Fibroblast of villous mesenchyme (primary cell): Measurements from ENCODE around the gene TRPV3. TPM values are rescaled to one million over a fixed set of nuclear protein-coding genes. Genes with fewer than 3 reads are reported as not detected.
"Not testable (repeated sequence)": the region's sequence is repeated elsewhere in the genome, so short reads cannot be mapped to it uniquely, and the experiment has no call there.

Source experiments
- DNase-seq: peaks from one replicate; pipeline ENCODE4 v3.0.0-alpha.2; 2010; ENCODE audit warnings: low read depth
- H3K4me3 ChIP-seq: 2 replicates; pipeline ENCODE4 v1.5.1; 2011; ENCODE audit warnings: low read depth, mild to moderate bottlenecking, low read length
- CTCF ChIP-seq: IDR thresholded peaks from 2 replicates; pipeline ENCODE4 v1.5.1; 2012; ENCODE audit warnings: low read depth, mild to moderate bottlenecking, low read length; ENCODE audit not compliant: insufficient read depth
- total RNA-seq: library from RNA; depleted of rRNA; stranded (reverse); fragments of >200 nt; gene quantifications from 2 replicates; pipeline ENCODE4 v1.2.3, GENCODE V29; 2012

The TRPV3 gene
- total RNA-seq, 1 donor = 0.43 TPM

GRCh38 chr17:3479988-3480387, 77.6 kb downstream of the TRPV3 start:
- TF ChIP-seq CTCF = no peak

GRCh38 chr17:3475812-3476610, 81.6 kb downstream of the TRPV3 start, which contains the start of gene ASPA:
TSS of gene ASPA (plus strand) at chr17:3475997. CDS start at chr17:3476160, 163 bp downstream.
- peak; percentile 56 for DNase-seq
- H3K4me3 ChIP-seq = peak within 1 kb of the TSS; percentile 60

More at GRCh38 chr17:3479988-3480387, 77.6 kb downstream of the TRPV3 start:
- H3K4me3 ChIP-seq = no peak overlapping the region
- no peak for DNase-seq

GRCh38 chr17:3475251-3475685, 82.3 kb downstream of the TRPV3 start:
- no peak for DNase-seq
- TF ChIP-seq CTCF = no peak
- no peak overlapping the region for H3K4me3 ChIP-seq

More at GRCh38 chr17:3475812-3476610, 81.6 kb downstream of the TRPV3 start, which contains the start of gene ASPA:
- TF ChIP-seq CTCF = no peak

- DNase-seq = peak; percentile 68
- H3K4me3 ChIP-seq = no peak overlapping the region
- TF ChIP-seq CTCF = no peak
Measured at GRCh38 chr17:3474212-3474611, 83.4 kb downstream of the TRPV3 start.

- no peak for TF ChIP-seq CTCF
- no peak overlapping the region for H3K4me3 ChIP-seq
- no peak for DNase-seq
Measured at GRCh38 chr17:3472137-3472536, 85.5 kb downstream of the TRPV3 start.

GRCh38 chr17:3471599-3471998, 86.0 kb downstream of the TRPV3 start, which contains the start of gene SPATA22:
TSS of gene SPATA22 (minus strand) at chr17:3471819. CDS start at chr17:3469325, 2,494 bp downstream.
- H3K4me3 ChIP-seq = no peak within 1 kb of the TSS
- no peak for TF ChIP-seq CTCF
- DNase-seq = no peak

GRCh38 chr17:3469529-3469928, 88.1 kb downstream of the TRPV3 start:
- DNase-seq = no peak
- no peak for TF ChIP-seq CTCF
- H3K4me3 ChIP-seq = no peak overlapping the region

GRCh38 chr17:3466355-3466754, 91.3 kb downstream of the TRPV3 start:
- H3K4me3 ChIP-seq, DNase-seq: not testable (repeated sequence)
